Glutamatergic neuron (in vitro differentiated cells): ENCODE measurements around the gene PAMR1. TPM values are rescaled to one million over a fixed set of nuclear protein-coding genes. Genes with fewer than 3 reads are reported as not detected.

Experiments used
- DNase-seq: peaks from one replicate; pipeline ENCODE4 v3.0.0; 2022
- H3K27ac Mint-ChIP-seq: one replicate; pipeline ENCODE4 v1.8.0; 2020; ENCODE audit warnings: mild to moderate bottlenecking, mixed read lengths, inconsistent platforms; ENCODE audit not compliant: unreplicated experiment
- H3K27me3 Mint-ChIP-seq: one replicate; pipeline ENCODE4 v1.8.0; 2020; ENCODE audit warnings: mild to moderate bottlenecking, moderate library complexity, mixed read lengths, inconsistent platforms; ENCODE audit not compliant: unreplicated experiment
- H3K36me3 Mint-ChIP-seq: one replicate; pipeline ENCODE4 v1.8.0; 2020; ENCODE audit warnings: mild to moderate bottlenecking, mixed read lengths, inconsistent platforms; ENCODE audit not compliant: unreplicated experiment
- H3K4me1 Mint-ChIP-seq: one replicate; pipeline ENCODE4 v1.8.0; 2020; ENCODE audit warnings: mild to moderate bottlenecking, low read depth, mixed read lengths, inconsistent platforms; ENCODE audit not compliant: unreplicated experiment
- H3K4me3 Mint-ChIP-seq: one replicate; pipeline ENCODE4 v1.8.0; 2020; ENCODE audit warnings: mild to moderate bottlenecking, mixed read lengths, inconsistent platforms; ENCODE audit not compliant: unreplicated experiment
- H3K9me3 Mint-ChIP-seq: one replicate; pipeline ENCODE4 v1.8.0; 2020; ENCODE audit warnings: mild to moderate bottlenecking, moderate library complexity, mixed read lengths, inconsistent platforms; ENCODE audit not compliant: unreplicated experiment
- CTCF ChIP-seq: fragments of 200-600 bp; sonication (generic); IDR thresholded peaks from one replicate; pipeline ENCODE4 v1.5.0; 2021; ENCODE audit not compliant: partially characterized antibody, unreplicated experiment
- total RNA-seq: library from RNA; stranded (reverse); fragmentation: NEBNext Ultra II Directional; extraction: Animal tissue kit (Norgen Biotek cat#: 25700); gene quantifications from one replicate; pipeline ENCODE4 v1.2.1, GENCODE V29; 2021; ENCODE audit not compliant: unreplicated experiment

Gene PAMR1
- total RNA-seq, 1 donor from 2014 or later, result 10.6 TPM

DNA sequence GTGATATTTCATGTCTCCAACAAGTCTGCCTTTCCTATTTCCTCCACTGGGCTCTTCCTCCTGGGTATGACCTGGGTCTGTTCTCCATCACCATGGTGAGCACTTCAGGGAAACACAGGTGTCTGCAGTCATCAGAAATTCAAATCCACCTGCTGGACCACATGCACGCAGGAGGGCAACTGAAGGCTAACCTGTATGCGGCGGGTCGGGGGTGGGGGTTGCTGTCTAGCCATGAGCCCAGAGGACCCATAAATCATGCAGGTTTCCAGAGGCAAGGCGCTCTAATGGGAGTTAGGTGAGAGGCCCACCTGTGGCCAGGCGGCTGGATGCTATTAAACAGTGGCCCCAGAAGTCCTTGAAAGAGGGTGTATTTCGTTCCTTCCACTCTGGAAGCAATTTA lies 11.1 kb upstream of the PAMR1 start:
- H3K27me3 Mint-ChIP-seq, result peaks cover 2% of the 10 kb centered on the region
- TF ChIP-seq CTCF, result no peak
- peaks cover 12% of the 10 kb centered on the region for H3K4me1 Mint-ChIP-seq
- no peak for DNase-seq
- H3K4me3 Mint-ChIP-seq, result no peak overlapping the region
- H3K9me3 Mint-ChIP-seq, result peaks cover 2% of the 10 kb centered on the region
- no peak overlapping the region for H3K27ac Mint-ChIP-seq
- H3K36me3 Mint-ChIP-seq, result no peaks in the 10 kb centered on the region

DNA sequence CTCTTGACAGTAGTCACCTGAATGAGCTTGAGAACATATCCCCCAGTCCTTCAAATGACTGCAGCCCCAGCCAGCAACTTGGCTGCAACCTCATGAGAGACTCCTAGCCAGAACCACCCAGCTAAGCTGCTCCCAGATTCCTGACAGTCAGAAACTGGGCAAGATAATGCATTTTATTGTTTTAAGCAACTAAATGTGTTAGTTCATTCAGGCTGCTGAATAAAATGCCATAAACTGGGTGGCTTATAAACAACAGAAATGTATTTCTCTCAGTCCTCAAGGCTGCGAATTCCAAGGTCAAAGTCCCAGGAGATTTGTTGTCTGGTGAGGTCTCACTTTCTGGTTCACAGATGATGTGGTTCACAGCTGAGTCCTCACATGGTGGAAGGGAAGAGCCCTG lies 5.8 kb upstream of the PAMR1 start:
- no peak for DNase-seq
- Mint-ChIP-seq H3K4me1 (no peaks in the 10 kb centered on the region), H3K36me3 (peaks cover 10% of the 10 kb centered on the region), H3K9me3 (peaks cover 6% of the 10 kb centered on the region), H3K4me3 (no peak overlapping the region), H3K27ac (no peak overlapping the region), H3K27me3 (no peaks in the 10 kb centered on the region)
- TF ChIP-seq CTCF, result no peak

DNA sequence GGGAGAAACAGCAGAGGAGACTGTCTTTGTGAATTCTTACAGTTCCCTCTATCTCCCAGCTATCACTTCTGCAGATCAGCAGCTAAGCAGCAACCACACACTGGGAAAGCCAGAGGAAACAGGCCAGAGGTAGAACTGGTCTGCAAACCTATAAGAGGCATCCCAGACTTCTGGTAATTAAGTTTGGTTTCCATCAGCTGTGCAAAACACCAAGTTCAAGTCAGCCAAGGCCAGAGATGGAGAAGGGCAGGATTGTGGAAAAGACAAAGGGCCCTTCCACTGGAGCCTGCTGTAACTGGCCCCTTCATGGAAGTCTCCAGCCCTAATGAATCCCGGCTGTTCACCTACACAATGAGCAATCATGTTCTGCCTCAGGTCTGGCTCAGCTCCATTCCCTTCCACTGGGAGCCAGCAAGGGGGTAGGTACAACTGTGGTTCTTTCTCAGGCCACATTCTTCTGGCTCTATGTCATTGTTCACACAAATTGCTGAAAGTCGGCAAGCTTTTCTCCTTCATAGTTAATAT lies 4.6 kb upstream of the PAMR1 start:
- Mint-ChIP-seq H3K27me3 (no peaks in the 10 kb centered on the region), H3K36me3 (peaks cover 10% of the 10 kb centered on the region), H3K27ac (no peak overlapping the region), H3K4me1 (peaks cover 2% of the 10 kb centered on the region), H3K4me3 (no peak overlapping the region), H3K9me3 (peaks cover 5% of the 10 kb centered on the region)
- no peak for DNase-seq
- no peak for TF ChIP-seq CTCF

DNA sequence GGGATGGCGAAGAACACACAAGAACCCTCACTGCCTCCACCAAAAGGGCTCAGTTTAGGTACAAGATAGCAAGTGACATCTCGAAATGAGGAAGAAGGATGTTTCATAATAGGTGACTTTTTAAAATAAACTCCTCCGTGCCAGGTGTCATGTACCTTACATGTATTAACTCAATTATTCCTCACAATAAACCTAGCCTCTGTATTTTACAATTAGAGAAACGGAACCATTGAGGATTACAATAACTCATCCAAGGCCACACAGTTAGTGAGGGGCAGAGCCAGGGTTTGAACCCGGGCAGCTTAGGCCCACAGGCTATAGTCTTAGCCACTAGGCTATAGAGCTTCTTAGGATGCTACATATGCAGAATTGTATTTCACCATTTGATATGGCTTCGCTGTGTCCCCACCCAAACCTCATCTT lies 965 bp upstream of the PAMR1 start:
- Mint-ChIP-seq H3K9me3 (peaks cover 5% of the 10 kb centered on the region), H3K27me3 (no peaks in the 10 kb centered on the region), H3K4me3 (peak overlapping the region; percentile 65), H3K36me3 (peaks cover 10% of the 10 kb centered on the region), H3K27ac (no peak overlapping the region), H3K4me1 (peaks cover 9% of the 10 kb centered on the region)
- no peak for TF ChIP-seq CTCF
- no peak for DNase-seq

DNA sequence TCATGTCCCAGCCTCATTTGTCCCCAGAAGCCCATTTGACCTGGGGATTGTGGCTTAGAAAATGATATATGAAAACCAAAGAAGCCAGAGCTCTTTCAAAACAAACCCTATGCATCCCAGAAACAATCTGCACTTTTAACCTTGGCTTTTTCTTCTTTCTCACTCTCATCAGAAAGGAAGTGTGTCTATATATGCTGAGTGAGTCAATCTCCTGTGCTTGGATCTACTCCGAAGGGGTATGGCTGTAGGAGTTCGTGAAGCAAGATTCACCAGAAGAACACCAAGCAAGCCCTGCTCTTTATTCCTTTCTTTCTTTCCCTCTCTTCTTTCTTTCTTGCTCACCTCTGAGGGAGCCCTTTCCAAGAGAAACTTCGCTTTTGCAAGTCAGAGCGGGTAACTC lies 636 bp downstream of the PAMR1 start:
- H3K36me3 Mint-ChIP-seq, result peaks cover 10% of the 10 kb centered on the region
- H3K27me3 Mint-ChIP-seq, result no peaks in the 10 kb centered on the region
- peak overlapping the region; percentile 62 for H3K4me3 Mint-ChIP-seq
- H3K4me1 Mint-ChIP-seq, result peaks cover 9% of the 10 kb centered on the region
- peaks cover 5% of the 10 kb centered on the region for H3K9me3 Mint-ChIP-seq
- H3K27ac Mint-ChIP-seq, result peak overlapping the region; percentile 45
- DNase-seq, result no peak
- no peak for TF ChIP-seq CTCF
